Measurements from ENCODE around the gene ARSG.

DNA sequence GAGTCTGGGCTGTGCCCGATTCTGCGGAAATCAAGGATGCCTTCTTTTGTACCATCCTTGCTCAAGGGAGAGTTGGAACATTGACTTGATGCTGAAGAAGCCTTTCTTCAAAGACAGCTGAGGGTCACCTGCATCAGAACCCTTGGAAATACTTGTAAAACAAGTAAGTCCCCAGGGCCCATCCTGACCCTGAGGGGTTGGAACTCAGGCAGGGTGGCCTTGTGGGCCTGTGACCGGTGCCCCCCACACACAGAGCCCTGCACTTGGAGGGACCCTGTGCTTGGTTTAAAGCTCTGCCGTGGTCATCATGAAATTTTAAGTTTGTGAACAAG, 109.1 kb downstream of the ARSG start:
- TF ChIP-seq, protein P1, sequence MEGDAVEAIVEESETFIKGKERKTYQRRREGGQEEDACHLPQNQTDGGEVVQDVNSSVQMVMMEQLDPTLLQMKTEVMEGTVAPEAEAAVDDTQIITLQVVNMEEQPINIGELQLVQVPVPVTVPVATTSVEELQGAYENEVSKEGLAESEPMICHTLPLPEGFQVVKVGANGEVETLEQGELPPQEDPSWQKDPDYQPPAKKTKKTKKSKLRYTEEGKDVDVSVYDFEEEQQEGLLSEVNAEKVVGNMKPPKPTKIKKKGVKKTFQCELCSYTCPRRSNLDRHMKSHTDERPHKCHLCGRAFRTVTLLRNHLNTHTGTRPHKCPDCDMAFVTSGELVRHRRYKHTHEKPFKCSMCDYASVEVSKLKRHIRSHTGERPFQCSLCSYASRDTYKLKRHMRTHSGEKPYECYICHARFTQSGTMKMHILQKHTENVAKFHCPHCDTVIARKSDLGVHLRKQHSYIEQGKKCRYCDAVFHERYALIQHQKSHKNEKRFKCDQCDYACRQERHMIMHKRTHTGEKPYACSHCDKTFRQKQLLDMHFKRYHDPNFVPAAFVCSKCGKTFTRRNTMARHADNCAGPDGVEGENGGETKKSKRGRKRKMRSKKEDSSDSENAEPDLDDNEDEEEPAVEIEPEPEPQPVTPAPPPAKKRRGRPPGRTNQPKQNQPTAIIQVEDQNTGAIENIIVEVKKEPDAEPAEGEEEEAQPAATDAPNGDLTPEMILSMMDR (conservative IDR thresholded peaks at IDR 0.05; ENCODE audit: low read length) = no peak
- TF ChIP-seq EZH2phosphoT487 (IDR thresholded peaks at IDR 0.05; ENCODE audit: borderline replicate concordance, low read depth, low read length) = no peak
